PFSK-1 (cell line): ENCODE results near the gene CACHD1.

Experiments used
- FOXP2 ChIP-seq: optimal IDR thresholded peaks from 2 replicates; pipeline ENCODE3; 2011; ENCODE audit warnings: borderline replicate concordance, control low read depth, inconsistent platforms; ENCODE audit not compliant: insufficient read depth; ENCODE audit errors: extremely low read length, extremely low read depth
- POLR2AphosphoS5 ChIP-seq: IDR thresholded peaks from 2 replicates; pipeline ENCODE4 v1.6.1; 2012; ENCODE audit warnings: low read depth, mild to moderate bottlenecking, control low read depth, low read length, moderate library complexity
- REST ChIP-seq, 2 experiments: IDR thresholded peaks; 2 replicates each; pipeline versions ENCODE4 v1.6.1 to v1.8.0; 2011 to 2012; ENCODE audit warnings: low read depth in 2 of 2, low read length in 2 of 2, control low read depth in 1 of 2, inconsistent platforms in 1 of 2, mild to moderate bottlenecking in 1 of 2, moderate library complexity in 1 of 2; ENCODE audit not compliant: insufficient read depth in 1 of 2
- SIN3A ChIP-seq: IDR thresholded peaks from 2 replicates; pipeline ENCODE4 v1.6.1; 2012; ENCODE audit warnings: mild to moderate bottlenecking, low read length, moderate library complexity, borderline replicate concordance; ENCODE audit not compliant: insufficient read depth
- TAF1 ChIP-seq: IDR thresholded peaks from 2 replicates; pipeline ENCODE4 v1.6.1; 2012; ENCODE audit warnings: low read length, control low read depth, borderline replicate concordance; ENCODE audit not compliant: insufficient read depth

Gene CACHD1

GRCh38 chr1:64482128-64482527 is 12.2 kb downstream of the CACHD1 start:
- TF ChIP-seq SIN3A (no peak), TAF1 (no peak), FOXP2 (no peak), REST (IDR thresholded peaks at IDR 0.05; ENCODE audit: insufficient read depth in 1 of 2, low read depth in 2 of 2, low read length in 2 of 2) (no peak), POLR2AphosphoS5 (no peak)

- TF ChIP-seq REST (IDR thresholded peaks at IDR 0.05; ENCODE audit: insufficient read depth in 1 of 2, low read depth in 2 of 2, low read length in 2 of 2) (no peak), FOXP2 (no peak), POLR2AphosphoS5 (no peak), TAF1 (no peak), SIN3A (no peak)
Measured at GRCh38 chr1:64482720-64483119, 12.8 kb downstream of the CACHD1 start.

- no peak for TF ChIP-seq SIN3A
- TF ChIP-seq TAF1 = no peak
- no peak for TF ChIP-seq POLR2AphosphoS5
- no peak for TF ChIP-seq REST (IDR thresholded peaks at IDR 0.05; ENCODE audit: insufficient read depth in 1 of 2, low read depth in 2 of 2, low read length in 2 of 2)
- TF ChIP-seq FOXP2 = no peak
Measured at GRCh38 chr1:64483731-64484414, 13.9 kb downstream of the CACHD1 start.

GRCh38 chr1:64484651-64485050 is 14.7 kb downstream of the CACHD1 start:
- TF ChIP-seq REST (IDR thresholded peaks at IDR 0.05; ENCODE audit: insufficient read depth in 1 of 2, low read depth in 2 of 2, low read length in 2 of 2) (no peak), FOXP2 (no peak), SIN3A (no peak), POLR2AphosphoS5 (no peak), TAF1 (no peak)
